ENCODE measurements around the gene ASH1L. TPM values are rescaled to one million over a fixed set of nuclear protein-coding genes. Genes with fewer than 3 reads are reported as not detected.
A peak's percentile ranks its signal among the peaks of the same experiment; 100 is the strongest.
"Not testable (repeated sequence)": the region's sequence is repeated elsewhere in the genome, so short reads cannot be mapped to it uniquely, and the experiment has no call there.

The ASH1L gene
- total RNA-seq, 1 donor from 2014 or later = 15.0 TPM

DNA sequence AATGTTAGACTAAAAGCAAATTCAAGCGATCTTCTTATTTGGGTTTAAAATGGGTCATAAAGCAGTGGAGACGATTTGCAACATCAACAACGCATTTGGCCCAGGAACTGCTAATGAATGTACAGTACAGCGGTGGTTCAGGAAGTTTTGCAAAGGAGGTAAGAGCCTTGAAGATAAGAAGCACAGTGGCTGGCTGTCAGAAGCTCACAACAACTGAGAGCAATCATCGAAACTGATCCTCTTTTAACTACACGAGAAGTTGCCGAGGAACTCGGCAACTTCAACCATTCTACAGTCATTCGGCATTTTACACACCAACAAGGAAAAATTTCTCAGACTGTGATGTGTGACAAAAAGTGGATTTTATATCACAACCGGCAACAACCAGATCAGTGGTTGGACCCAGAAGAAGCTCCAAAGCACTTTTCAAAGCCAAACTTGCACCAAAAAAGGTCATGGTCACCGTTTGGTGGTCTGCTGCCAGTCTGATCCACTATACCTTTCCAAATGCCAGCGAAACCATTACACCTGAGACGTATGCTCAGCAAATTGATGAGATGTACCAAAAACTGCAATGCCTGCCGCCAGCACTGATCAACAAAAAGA lies 47.9 kb downstream of the ASH1L start:
- no peaks in the 10 kb centered on the region for H3K36me3 ChIP-seq (ENCODE audit: control insufficient read depth, insufficient read depth, low read length)
- FAIRE-seq (no peak), DNase-seq (ENCODE audit: low read depth) (no peak)
- no peaks in the 10 kb centered on the region for H3K27me3 ChIP-seq (ENCODE audit: control insufficient read depth, insufficient read depth, low read length)
- TF ChIP-seq, protein P1, sequence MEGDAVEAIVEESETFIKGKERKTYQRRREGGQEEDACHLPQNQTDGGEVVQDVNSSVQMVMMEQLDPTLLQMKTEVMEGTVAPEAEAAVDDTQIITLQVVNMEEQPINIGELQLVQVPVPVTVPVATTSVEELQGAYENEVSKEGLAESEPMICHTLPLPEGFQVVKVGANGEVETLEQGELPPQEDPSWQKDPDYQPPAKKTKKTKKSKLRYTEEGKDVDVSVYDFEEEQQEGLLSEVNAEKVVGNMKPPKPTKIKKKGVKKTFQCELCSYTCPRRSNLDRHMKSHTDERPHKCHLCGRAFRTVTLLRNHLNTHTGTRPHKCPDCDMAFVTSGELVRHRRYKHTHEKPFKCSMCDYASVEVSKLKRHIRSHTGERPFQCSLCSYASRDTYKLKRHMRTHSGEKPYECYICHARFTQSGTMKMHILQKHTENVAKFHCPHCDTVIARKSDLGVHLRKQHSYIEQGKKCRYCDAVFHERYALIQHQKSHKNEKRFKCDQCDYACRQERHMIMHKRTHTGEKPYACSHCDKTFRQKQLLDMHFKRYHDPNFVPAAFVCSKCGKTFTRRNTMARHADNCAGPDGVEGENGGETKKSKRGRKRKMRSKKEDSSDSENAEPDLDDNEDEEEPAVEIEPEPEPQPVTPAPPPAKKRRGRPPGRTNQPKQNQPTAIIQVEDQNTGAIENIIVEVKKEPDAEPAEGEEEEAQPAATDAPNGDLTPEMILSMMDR (IDR thresholded peaks at IDR 0.05; ENCODE audit: insufficient read depth, low read length, severe bottlenecking) = no peak
- H3K4me3 ChIP-seq (ENCODE audit: low read depth, low read length) = no peak overlapping the region

DNA sequence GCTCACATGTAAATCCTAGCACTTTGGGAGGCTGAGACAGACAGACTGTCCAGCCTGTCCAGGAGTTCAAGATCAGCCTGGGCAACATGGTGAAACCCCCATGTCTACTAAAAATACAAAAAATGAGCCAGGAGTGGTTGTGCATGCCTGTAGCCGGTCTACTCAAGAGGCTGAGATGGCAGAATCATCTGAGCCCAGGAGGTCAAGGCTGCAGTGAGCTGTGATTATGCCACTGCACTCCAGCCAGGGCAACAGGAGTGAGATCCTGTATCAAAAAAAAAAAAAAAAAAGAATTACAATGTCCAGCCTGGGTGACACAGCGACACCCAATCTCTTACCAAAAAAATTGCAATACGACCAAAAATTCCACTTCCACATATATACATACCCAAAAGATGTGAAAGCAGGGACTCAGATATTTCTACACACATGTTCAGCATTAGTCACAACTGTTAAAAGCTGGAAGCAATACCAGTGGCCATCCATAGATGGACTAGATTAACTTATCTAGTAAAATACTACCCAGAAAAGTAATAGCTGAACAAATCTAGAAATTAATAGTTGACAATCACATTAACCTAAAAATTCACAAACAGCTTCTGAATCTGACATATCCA lies 49.2 kb downstream of the ASH1L start:
- Histone ChIP-seq H3K27me3 (ENCODE audit: control insufficient read depth, insufficient read depth, low read length) (no peaks in the 10 kb centered on the region), H3K36me3 (ENCODE audit: control insufficient read depth, insufficient read depth, low read length) (no peaks in the 10 kb centered on the region), H3K4me3 (ENCODE audit: low read depth, low read length) (no peak overlapping the region)
- DNase-seq (ENCODE audit: low read depth) = no peak
- no peak for FAIRE-seq
- TF ChIP-seq, protein P1 (IDR thresholded peaks at IDR 0.05; ENCODE audit: insufficient read depth, low read length, severe bottlenecking) = no peak

DNA sequence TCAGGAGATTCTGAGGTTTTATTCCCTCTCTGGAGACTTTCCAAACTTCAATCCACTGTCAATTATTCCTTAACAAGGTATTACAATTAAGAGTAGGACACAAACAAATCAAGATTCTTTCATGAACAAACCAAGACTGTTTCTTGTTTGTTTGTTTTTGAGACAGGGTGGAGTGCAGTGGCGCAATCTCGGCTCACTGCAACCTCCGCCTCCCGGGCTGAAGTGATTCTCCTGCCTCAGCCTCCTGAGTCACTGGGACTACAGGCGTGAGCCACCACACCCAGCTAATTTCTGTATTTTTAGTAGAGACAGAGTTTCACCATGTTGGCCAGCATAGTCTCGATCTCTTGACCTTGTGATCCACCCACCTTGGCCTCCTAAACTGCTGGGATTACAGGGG lies 51.2 kb downstream of the ASH1L start:
- not testable (repeated sequence) for DNase-seq (ENCODE audit: low read depth); FAIRE-seq; H3K27me3 ChIP-seq (ENCODE audit: control insufficient read depth, insufficient read depth, low read length); H3K36me3 ChIP-seq (ENCODE audit: control insufficient read depth, insufficient read depth, low read length); H3K4me3 ChIP-seq (ENCODE audit: low read depth, low read length)

DNA sequence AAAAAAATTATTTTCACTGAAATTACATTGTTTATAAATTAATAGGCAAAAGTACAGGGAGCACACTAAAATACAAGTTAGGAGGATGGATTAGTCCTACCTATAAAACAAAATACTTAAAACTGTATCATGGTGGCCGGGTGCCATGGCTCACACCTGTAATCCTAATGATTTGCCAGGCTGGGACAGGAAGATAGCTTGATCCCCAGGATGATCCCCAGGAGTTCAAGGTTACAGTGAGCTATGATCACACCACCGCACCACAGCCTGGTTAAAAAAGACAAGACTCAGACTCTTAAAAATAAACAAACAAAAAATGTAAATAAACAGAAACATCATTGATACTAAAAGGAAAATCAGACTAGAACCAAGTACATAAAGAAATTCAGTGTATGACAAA lies 53.5 kb downstream of the ASH1L start:
- no peaks in the 10 kb centered on the region for H3K27me3 ChIP-seq (ENCODE audit: control insufficient read depth, insufficient read depth, low read length)
- no peaks in the 10 kb centered on the region for H3K36me3 ChIP-seq (ENCODE audit: control insufficient read depth, insufficient read depth, low read length)
- no peak for FAIRE-seq
- TF ChIP-seq, protein P1 (IDR thresholded peaks at IDR 0.05; ENCODE audit: insufficient read depth, low read length, severe bottlenecking) = no peak
- no peak overlapping the region for H3K4me3 ChIP-seq (ENCODE audit: low read depth, low read length)
- no peak for DNase-seq (ENCODE audit: low read depth)

DNA sequence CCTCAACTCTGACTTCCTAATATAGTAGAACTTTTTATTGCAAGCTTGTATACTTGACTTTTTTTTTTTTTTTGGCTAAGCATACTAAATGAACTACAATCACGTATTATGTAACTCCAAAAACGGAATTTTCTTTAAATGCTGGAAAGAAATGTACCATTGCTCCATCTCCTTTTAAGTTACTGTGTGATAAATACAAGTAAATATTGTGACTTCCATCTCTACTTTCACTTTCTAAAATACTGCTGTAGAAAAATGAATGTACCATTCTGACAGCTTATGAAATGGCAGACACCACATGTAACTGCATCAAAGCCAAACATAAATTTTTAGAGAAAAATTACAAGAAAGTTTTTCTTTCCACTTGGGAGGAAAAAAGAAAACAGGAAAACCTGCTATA lies 54.7 kb downstream of the ASH1L start:
- Histone ChIP-seq H3K4me3 (ENCODE audit: low read depth, low read length) (no peak overlapping the region), H3K36me3 (ENCODE audit: control insufficient read depth, insufficient read depth, low read length) (no peaks in the 10 kb centered on the region), H3K27me3 (ENCODE audit: control insufficient read depth, insufficient read depth, low read length) (no peaks in the 10 kb centered on the region)
- DNase-seq (ENCODE audit: low read depth) (no peak), FAIRE-seq (no peak)
- TF ChIP-seq, protein P1 (IDR thresholded peaks at IDR 0.05; ENCODE audit: insufficient read depth, low read length, severe bottlenecking) = no peak

DNA sequence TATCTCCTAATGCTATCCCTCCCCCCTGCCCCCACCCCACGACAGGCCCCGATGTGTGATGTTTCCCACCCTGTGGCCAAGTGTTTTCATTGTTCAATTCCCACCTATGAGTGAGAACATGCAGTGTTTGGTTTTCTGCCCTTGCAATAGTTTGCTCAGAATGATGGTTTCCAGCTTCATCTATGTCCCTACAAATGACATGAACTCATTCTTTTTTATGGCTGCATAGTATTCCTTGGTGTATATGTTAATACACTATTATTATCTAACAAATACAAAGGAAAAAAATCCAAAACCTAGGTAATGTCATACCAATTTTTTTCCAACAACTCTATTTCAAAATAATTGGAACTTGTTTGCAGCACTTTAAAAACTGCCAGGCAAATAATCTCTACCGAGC lies 56.6 kb downstream of the ASH1L start:
- DNase-seq (ENCODE audit: low read depth); H3K36me3 ChIP-seq (ENCODE audit: control insufficient read depth, insufficient read depth, low read length); H3K4me3 ChIP-seq (ENCODE audit: low read depth, low read length); H3K27me3 ChIP-seq (ENCODE audit: control insufficient read depth, insufficient read depth, low read length); FAIRE-seq: not testable (repeated sequence)

DNA sequence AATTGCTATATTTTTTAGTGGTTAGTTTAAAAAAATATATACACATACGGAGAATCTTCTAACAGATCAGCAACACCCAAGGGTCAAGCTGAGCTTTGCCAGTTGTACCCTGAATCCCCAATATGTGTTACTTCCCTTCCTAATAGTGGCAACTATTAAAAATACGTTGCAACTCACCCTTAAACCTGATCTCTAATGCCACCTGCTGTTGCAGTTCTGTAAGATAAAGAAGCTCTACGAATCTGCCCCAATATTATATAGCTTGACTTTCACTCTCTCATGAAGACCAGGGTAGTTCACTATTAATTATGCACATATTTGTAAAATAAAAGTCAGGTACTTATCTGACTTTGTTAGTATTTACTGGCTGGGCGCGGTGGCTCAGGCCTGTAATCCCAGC lies 58.4 kb downstream of the ASH1L start:
- H3K27me3 ChIP-seq (ENCODE audit: control insufficient read depth, insufficient read depth, low read length) = no peaks in the 10 kb centered on the region
- TF ChIP-seq, protein P1 (IDR thresholded peaks at IDR 0.05; ENCODE audit: insufficient read depth, low read length, severe bottlenecking) = peak; percentile 27
- FAIRE-seq (no peak), DNase-seq (ENCODE audit: low read depth) (peak; percentile 48)
- no peaks in the 10 kb centered on the region for H3K36me3 ChIP-seq (ENCODE audit: control insufficient read depth, insufficient read depth, low read length)
- H3K4me3 ChIP-seq (ENCODE audit: low read depth, low read length) = no peak overlapping the region

Data from bronchial epithelial cell (primary cell).